Measurements from ENCODE around the gene GABRA4. TPM values are rescaled to one million over a fixed set of nuclear protein-coding genes. Genes with fewer than 3 reads are reported as not detected.

Gene GABRA4
- total RNA-seq, 4 donors from 2014 or later: under 0.01 to 1.3 (median 0.12) TPM

GRCh38 chr4:47012676-47013075 is 19.3 kb upstream of the GABRA4 start:
- Histone ChIP-seq H3K4me3 (no peak overlapping the region), H3K27ac (no peak overlapping the region), H3K4me1 (peaks cover 0 to 8% (median 0%) of the 10 kb centered on the region in 3 donors), H3K36me3 (no peaks in the 10 kb centered on the region), H3K27me3 (no peaks in the 10 kb centered on the region), H3K9me3 (no peaks in the 10 kb centered on the region)
- TF ChIP-seq EP300 (IDR thresholded peaks at IDR 0.05) (no peak), POLR2A (IDR thresholded peaks at IDR 0.05) (no peak), POLR2AphosphoS5 (IDR thresholded peaks at IDR 0.05) (no peak), CTCF (IDR thresholded peaks at IDR 0.05) (no peak)
- no peak for ATAC-seq

- Histone ChIP-seq H3K27ac (no peak overlapping the region), H3K27me3 (no peaks in the 10 kb centered on the region), H3K4me3 (no peak overlapping the region), H3K36me3 (no peaks in the 10 kb centered on the region), H3K4me1 (peaks cover 0 to 8% (median 0%) of the 10 kb centered on the region in 3 donors), H3K9me3 (no peaks in the 10 kb centered on the region)
- no peak for TF ChIP-seq POLR2A (IDR thresholded peaks at IDR 0.05)
- no peak for TF ChIP-seq CTCF (IDR thresholded peaks at IDR 0.05)
- TF ChIP-seq POLR2AphosphoS5 (IDR thresholded peaks at IDR 0.05): no peak
- no peak for TF ChIP-seq EP300 (IDR thresholded peaks at IDR 0.05)
- ATAC-seq: no peak
- 29 to 53% methylated on average over 1 to 2 of the region's 2 CpGs for WGBS, 2 donors (ENCODE audit: low coverage in 1 of 2)
Measured at GRCh38 chr4:47010912-47011446, 17.6 kb upstream of the GABRA4 start.

- TF ChIP-seq POLR2AphosphoS5 (IDR thresholded peaks at IDR 0.05) (no peak), POLR2A (IDR thresholded peaks at IDR 0.05) (no peak), CTCF (IDR thresholded peaks at IDR 0.05) (no peak), EP300 (IDR thresholded peaks at IDR 0.05) (no peak)
- ATAC-seq: no peak
- no peak overlapping the region for H3K27ac ChIP-seq
Measured at GRCh38 chr4:47010347-47010911, 17.0 kb upstream of the GABRA4 start.

GRCh38 chr4:47002580-47002979 is 9.2 kb upstream of the GABRA4 start:
- 31 to 63% methylated on average over 1 of the region's 1 CpG for WGBS, 2 donors (ENCODE audit: low coverage in 1 of 2)
- no peak for ATAC-seq

More at GRCh38 chr4:47010347-47010911, 17.0 kb upstream of the GABRA4 start:
- Histone ChIP-seq H3K4me3 (no peak overlapping the region), H3K27me3 (no peaks in the 10 kb centered on the region), H3K36me3 (no peaks in the 10 kb centered on the region), H3K9me3 (no peaks in the 10 kb centered on the region), H3K4me1 (peaks cover 0 to 8% (median 0%) of the 10 kb centered on the region in 3 donors)

More at GRCh38 chr4:47002580-47002979, 9.2 kb upstream of the GABRA4 start:
- H3K4me3 ChIP-seq: no peak overlapping the region
- no peaks in the 10 kb centered on the region for H3K36me3 ChIP-seq
- no peaks in the 10 kb centered on the region for H3K9me3 ChIP-seq
- no peak for TF ChIP-seq CTCF (IDR thresholded peaks at IDR 0.05)
- no peak for TF ChIP-seq POLR2AphosphoS5 (IDR thresholded peaks at IDR 0.05)
- no peak for TF ChIP-seq POLR2A (IDR thresholded peaks at IDR 0.05)
- TF ChIP-seq EP300 (IDR thresholded peaks at IDR 0.05): no peak
- H3K27me3 ChIP-seq: no peaks in the 10 kb centered on the region
- H3K4me1 ChIP-seq: no peaks in the 10 kb centered on the region
- no peak overlapping the region for H3K27ac ChIP-seq
